ENCODE results near the gene GPR83. TPM values are rescaled to one million over a fixed set of nuclear protein-coding genes. Genes with fewer than 3 reads are reported as not detected.

The GPR83 gene
- total RNA-seq, 2 experiments from 2014 or later, result 0.03 to 0.10 TPM

GRCh38 chr11:94424011-94424410, 22.8 kb upstream of the GPR83 start:
- POLR2A ChIA-PET, result interaction anchor here (0.7 to 1.8 kb wide), 2 partner anchors 10 to 102 kb away, joined by 5 read pairs; no protein-coding TSS in a partner anchor

GRCh38 chr11:94423507-94423906, 22.3 kb upstream of the GPR83 start:
- DNase-seq (ENCODE audit: low spot score), result no peak
- Histone ChIP-seq H3K9me3 (ENCODE audit: low read length) (no peaks in the 10 kb centered on the region), H3K4me1 (ENCODE audit: insufficient read depth, low read length, poor library complexity, severe bottlenecking) (no peaks in the 10 kb centered on the region), H3K27ac (ENCODE audit: low read depth, low read length, poor library complexity, severe bottlenecking) (no peak overlapping the region), H4K20me1 (ENCODE audit: insufficient read depth, low read length) (no peaks in the 10 kb centered on the region), H3K4me2 (ENCODE audit: low read length) (no peak overlapping the region), H3K4me3 (ENCODE audit: low read depth, low read length, poor library complexity, severe bottlenecking) (no peak overlapping the region), H3K79me2 (ENCODE audit: insufficient read depth, low read depth, low read length) (no peaks in the 10 kb centered on the region), H3K36me3 (ENCODE audit: insufficient read depth, low read length) (peaks cover 86% of the 10 kb centered on the region), H3K9me2 (ENCODE audit: insufficient read depth, low read length) (no peaks in the 10 kb centered on the region), H2AFZ (ENCODE audit: low read length) (no peak overlapping the region)
- ChIA-PET POLR2A (interaction anchor here (1.8 kb wide), 1 partner anchor 11 kb away, joined by 5 read pairs; no protein-coding TSS in a partner anchor), CTCF (ENCODE audit: unreplicated experiment) (no interaction called here)
- no TSS peak for BruUV-seq (replicated peaks)
- intact Hi-C loops (cut with micrococcal nuclease; ENCODE audit: unreplicated experiment), result no loop called here
- TF ChIP-seq CTCF (conservative IDR thresholded peaks at IDR 0.05; ENCODE audit: low read length) (no peak), EZH2phosphoT487 (IDR thresholded peaks at IDR 0.05; ENCODE audit: borderline replicate concordance, low read depth, low read length) (no peak)

More at GRCh38 chr11:94424011-94424410, 22.8 kb upstream of the GPR83 start:
- Histone ChIP-seq H3K36me3 (ENCODE audit: insufficient read depth, low read length) (peaks cover 86% of the 10 kb centered on the region), H3K4me2 (ENCODE audit: low read length) (no peak overlapping the region), H3K27ac (ENCODE audit: low read depth, low read length, poor library complexity, severe bottlenecking) (no peak overlapping the region), H3K79me2 (ENCODE audit: insufficient read depth, low read depth, low read length) (no peaks in the 10 kb centered on the region), H2AFZ (ENCODE audit: low read length) (no peak overlapping the region), H3K9me3 (ENCODE audit: low read length) (no peaks in the 10 kb centered on the region), H3K4me3 (ENCODE audit: low read depth, low read length, poor library complexity, severe bottlenecking) (no peak overlapping the region), H3K9me2 (ENCODE audit: insufficient read depth, low read length) (no peaks in the 10 kb centered on the region), H3K4me1 (ENCODE audit: insufficient read depth, low read length, poor library complexity, severe bottlenecking) (no peaks in the 10 kb centered on the region), H4K20me1 (ENCODE audit: insufficient read depth, low read length) (no peaks in the 10 kb centered on the region)
- no peak for DNase-seq (ENCODE audit: low spot score)
- BruUV-seq (replicated peaks), result no TSS peak
- intact Hi-C loops (cut with micrococcal nuclease; ENCODE audit: unreplicated experiment), result no loop called here
- CTCF ChIA-PET (ENCODE audit: unreplicated experiment), result no interaction called here
- TF ChIP-seq EZH2phosphoT487 (IDR thresholded peaks at IDR 0.05; ENCODE audit: borderline replicate concordance, low read depth, low read length) (no peak), CTCF (conservative IDR thresholded peaks at IDR 0.05; ENCODE audit: low read length) (no peak)

- no TSS peak for BruUV-seq (replicated peaks)
- H3K36me3 ChIP-seq (ENCODE audit: insufficient read depth, low read length), result peaks cover 53% of the 10 kb centered on the region
- no peaks in the 10 kb centered on the region for H3K9me2 ChIP-seq (ENCODE audit: insufficient read depth, low read length)
- H3K4me2 ChIP-seq (ENCODE audit: low read length), result no peak overlapping the region
- intact Hi-C loops (cut with micrococcal nuclease; ENCODE audit: unreplicated experiment), result no loop called here
- no peak for TF ChIP-seq EZH2phosphoT487 (IDR thresholded peaks at IDR 0.05; ENCODE audit: borderline replicate concordance, low read depth, low read length)
- no peak for TF ChIP-seq CTCF (conservative IDR thresholded peaks at IDR 0.05; ENCODE audit: low read length)
- H3K27ac ChIP-seq (ENCODE audit: low read depth, low read length, poor library complexity, severe bottlenecking), result no peak overlapping the region
- ChIA-PET CTCF (ENCODE audit: unreplicated experiment) (no interaction called here), POLR2A (interaction anchor here (0.6 kb wide), 1 partner anchor 1191 kb away, joined by 4 read pairs; no protein-coding TSS in a partner anchor)
- no peak for DNase-seq (ENCODE audit: low spot score)
- H4K20me1 ChIP-seq (ENCODE audit: insufficient read depth, low read length), result no peaks in the 10 kb centered on the region
- H3K9me3 ChIP-seq (ENCODE audit: low read length), result no peaks in the 10 kb centered on the region
- H2AFZ ChIP-seq (ENCODE audit: low read length), result no peak overlapping the region
- H3K79me2 ChIP-seq (ENCODE audit: insufficient read depth, low read depth, low read length), result no peaks in the 10 kb centered on the region
- no peak overlapping the region for H3K4me3 ChIP-seq (ENCODE audit: low read depth, low read length, poor library complexity, severe bottlenecking)
- H3K4me1 ChIP-seq (ENCODE audit: insufficient read depth, low read length, poor library complexity, severe bottlenecking), result no peaks in the 10 kb centered on the region
Observed at GRCh38 chr11:94418123-94418765, 17.0 kb upstream of the GPR83 start.
